Spleen (tissue), 11 donors: ENCODE measurements around the gene MAB21L1. TPM values are rescaled to one million over a fixed set of nuclear protein-coding genes. Genes with fewer than 3 reads are reported as not detected.

ENCODE experiments used
- DNase-seq: peaks from one replicate; pipeline ENCODE4 v3.0.0-alpha.2; 2020
- H3K27ac ChIP-seq, 8 donors: fragments of 200-600 bp; sonication (generic) in 7 of 8; 1 replicate in 4 of 8; 2 replicates in 4 of 8; pipeline versions ENCODE4 v1.5.0 to v1.8.0; 2016 to 2021; ENCODE audit warnings: inconsistent platforms in 4 of 8, mild to moderate bottlenecking in 4 of 8, moderate library complexity in 1 of 8
- H3K27me3 ChIP-seq, 7 donors: fragments of 200-600 bp; sonication (generic) in 6 of 7; replicated peaks in 1 of 7; 1 replicate in 4 of 7; 2 replicates in 3 of 7; pipeline versions ENCODE4 v1.5.0 to v1.8.0; 2016 to 2021; ENCODE audit warnings: inconsistent platforms in 3 of 7, mild to moderate bottlenecking in 1 of 7
- H3K36me3 ChIP-seq, 6 donors: fragments of 200-600 bp; sonication (generic) in 5 of 6; 1 replicate in 4 of 6; 2 replicates in 2 of 6; pipeline versions ENCODE4 v1.5.0 to v1.8.0; 2016 to 2021; ENCODE audit warnings: inconsistent platforms in 2 of 6
- H3K4me1 ChIP-seq, 6 donors: fragments of 200-600 bp; sonication (generic) in 5 of 6; 1 replicate in 3 of 6; 2 replicates in 3 of 6; pipeline versions ENCODE4 v1.5.0 to v1.8.0; 2016 to 2021; ENCODE audit warnings: inconsistent platforms in 3 of 6
- H3K4me3 ChIP-seq, 8 donors: fragments of 200-600 bp; sonication (generic) in 7 of 8; 1 replicate in 4 of 8; 2 replicates in 4 of 8; pipeline versions ENCODE4 v1.5.0 to v1.8.0; 2016 to 2021; ENCODE audit warnings: inconsistent platforms in 4 of 8, mild to moderate bottlenecking in 4 of 8, moderate library complexity in 2 of 8
- H3K9me3 ChIP-seq, 8 donors: fragments of 200-600 bp; sonication (generic) in 7 of 8; 1 replicate in 4 of 8; 2 replicates in 4 of 8; pipeline versions ENCODE4 v1.5.0 to v1.8.0; 2016 to 2021; ENCODE audit warnings: inconsistent platforms in 4 of 8
- POLR2A ChIP-seq, 3 donors: fragments of 450-650 bp; IDR thresholded peaks; one replicate each; pipeline ENCODE4 v1.5.1; 2017; ENCODE audit warnings: antibody characterized with exemption in 3 of 3, mild to moderate bottlenecking in 1 of 3
- POLR2AphosphoS5 ChIP-seq, 3 donors: sonication (generic); formaldehyde crosslinking; IDR thresholded peaks; one replicate each; pipeline ENCODE4 v1.5.1; 2017; ENCODE audit warnings: antibody characterized with exemption in 3 of 3
- WGBS, 5 donors: extraction: QIAGEN DNeasy Blood & Tissue Kit in 3 of 5; methylation state at CpG; one replicate each; pipeline versions ENCODE4 v1.1.5 to v1.1.7; 2013 to 2018; 5-methylcytosine and 5-hydroxymethylcytosine counted together
- intact Hi-C: fragments of 100-400 bp; cut with DNase I; formaldehyde crosslinking; loops from one replicate; pipeline ENCODE4 v1.15.0; 2023; ENCODE audit warnings: low total_unique reads
- polyA plus RNA-seq, 3 donors: library from polyadenylated mRNA; stranded (reverse); fragments of 200-250 nt; gene quantifications; one replicate each; pipeline ENCODE4 v1.2.1, GENCODE V29; 2013
- total RNA-seq, 7 donors: library from RNA; depleted of rRNA in 3 of 7; stranded (reverse); fragments of >200 nt in 3 of 7; fragmentation: NEBNext Ultra II Directional in 4 of 7; extraction: Animal tissue kit (Norgen Biotek cat#: 25700) in 4 of 7; gene quantifications; one replicate each; pipeline versions ENCODE4 v1.1.0 to v1.2.1, GENCODE V29; 2016 to 2021
- TF ChIP-seq, protein P1 (sequence below), 11 experiments: fragments of 200-600 bp in 7 of 11; fragments of 450-650 bp in 4 of 11; sonication (generic) in 4 of 11; IDR thresholded peaks in 8 of 11; conservative IDR thresholded peaks in 3 of 11; 1 replicate in 7 of 11; 2 replicates in 4 of 11; pipeline versions ENCODE4 v1.4.0 to v1.8.0; 2016 to 2021; ENCODE audit warnings: antibody characterized with exemption in 11 of 11, inconsistent platforms in 4 of 11, mild to moderate bottlenecking in 1 of 11
- donor health status: healthy with polysubstance abuse.
- donor health status: DM: no; HTN: no; CAD: no; lungs with moderate emphysema.
- donor health status: DM: no; HTN: no; CAD: no.
- donor health status: Bipolar disorder and iron deficiency.
- donor health status: healthy.
- donor health status: DM: no; HTN: no; CAD: no.
- donor health status: DM: yes; HTN: yes; CAD: no.

MAB21L1 gene
- total and polyA plus RNA-seq, 10 donors: 0.03 to 1.5 (median 0.50) TPM

DNA sequence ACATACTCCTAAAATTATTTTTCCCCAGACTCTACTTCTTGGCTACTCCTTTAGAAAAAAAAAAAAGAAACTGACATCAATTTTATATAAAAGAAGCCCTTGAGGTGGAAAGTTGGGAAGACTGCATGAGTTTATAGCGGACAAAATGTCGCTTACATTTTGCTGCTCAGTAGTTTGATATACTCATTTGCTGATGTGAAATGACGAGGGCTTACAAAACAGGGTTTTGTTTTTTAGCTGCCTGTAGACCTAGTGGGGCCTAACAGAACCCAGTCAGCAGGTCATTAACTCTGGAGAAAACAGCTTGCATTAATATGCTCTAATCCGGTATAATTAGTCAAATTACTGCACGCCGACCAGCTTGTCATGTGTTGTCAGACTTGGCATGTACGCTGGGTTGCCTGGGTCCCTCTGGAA lies 37.6 kb upstream of the MAB21L1 start:
- 88 to 95% (median 95%) methylated on average over 7 of the region's 7 CpGs for WGBS, 5 donors
- DNase-seq: no peak
- TF ChIP-seq POLR2AphosphoS5 (IDR thresholded peaks at IDR 0.05) (no peak), POLR2A (IDR thresholded peaks at IDR 0.05) (no peak)
- TF ChIP-seq, protein P1, sequence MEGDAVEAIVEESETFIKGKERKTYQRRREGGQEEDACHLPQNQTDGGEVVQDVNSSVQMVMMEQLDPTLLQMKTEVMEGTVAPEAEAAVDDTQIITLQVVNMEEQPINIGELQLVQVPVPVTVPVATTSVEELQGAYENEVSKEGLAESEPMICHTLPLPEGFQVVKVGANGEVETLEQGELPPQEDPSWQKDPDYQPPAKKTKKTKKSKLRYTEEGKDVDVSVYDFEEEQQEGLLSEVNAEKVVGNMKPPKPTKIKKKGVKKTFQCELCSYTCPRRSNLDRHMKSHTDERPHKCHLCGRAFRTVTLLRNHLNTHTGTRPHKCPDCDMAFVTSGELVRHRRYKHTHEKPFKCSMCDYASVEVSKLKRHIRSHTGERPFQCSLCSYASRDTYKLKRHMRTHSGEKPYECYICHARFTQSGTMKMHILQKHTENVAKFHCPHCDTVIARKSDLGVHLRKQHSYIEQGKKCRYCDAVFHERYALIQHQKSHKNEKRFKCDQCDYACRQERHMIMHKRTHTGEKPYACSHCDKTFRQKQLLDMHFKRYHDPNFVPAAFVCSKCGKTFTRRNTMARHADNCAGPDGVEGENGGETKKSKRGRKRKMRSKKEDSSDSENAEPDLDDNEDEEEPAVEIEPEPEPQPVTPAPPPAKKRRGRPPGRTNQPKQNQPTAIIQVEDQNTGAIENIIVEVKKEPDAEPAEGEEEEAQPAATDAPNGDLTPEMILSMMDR (IDR thresholded peaks at IDR 0.05 in 8 of 11, conservative IDR thresholded peaks at IDR 0.05 in 3 of 11): no peak

DNA sequence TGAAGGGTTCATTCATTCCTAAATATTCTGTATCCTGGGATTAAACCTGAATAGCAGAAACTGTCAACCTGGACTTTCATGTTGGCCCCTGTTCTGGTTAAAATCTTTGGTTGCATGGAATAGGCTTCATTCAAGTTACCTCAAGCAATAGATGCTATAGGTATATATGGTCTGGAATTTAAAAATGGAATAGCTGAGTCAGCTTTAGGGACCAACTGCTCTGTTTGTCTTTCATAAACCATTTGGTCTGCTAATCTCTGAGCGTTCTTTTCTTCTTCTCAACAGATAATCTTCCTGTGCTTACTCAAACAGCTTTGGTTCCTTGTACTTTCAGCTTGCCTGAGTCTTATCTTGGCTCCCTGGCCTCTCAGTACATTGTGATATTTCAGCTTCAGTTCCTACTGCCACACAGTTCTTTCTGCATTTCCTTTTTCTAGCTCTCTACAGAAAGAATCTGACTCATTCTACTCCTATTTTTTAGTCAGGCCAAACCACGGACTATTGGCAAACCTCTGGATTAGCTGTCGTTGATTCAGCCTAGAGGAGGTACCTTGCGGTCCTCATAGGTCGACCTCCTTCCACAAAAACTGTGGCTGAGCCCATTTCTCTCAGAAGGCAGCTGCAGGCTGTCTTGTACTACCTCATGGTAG lies 35.9 kb upstream of the MAB21L1 start:
- intact Hi-C loops: no loop called here
- H3K36me3 ChIP-seq: no peaks in the 10 kb centered on the region
- H3K27ac ChIP-seq: no peak overlapping the region
- H3K9me3 ChIP-seq: no peaks in the 10 kb centered on the region
- TF ChIP-seq, protein P1 (IDR thresholded peaks at IDR 0.05 in 8 of 11, conservative IDR thresholded peaks at IDR 0.05 in 3 of 11): no peak
- TF ChIP-seq POLR2AphosphoS5 (IDR thresholded peaks at IDR 0.05): no peak
- no peak for TF ChIP-seq POLR2A (IDR thresholded peaks at IDR 0.05)
- WGBS, 5 donors: 29 to 45% (median 40%) methylated on average over 5 of the region's 5 CpGs
- H3K4me3 ChIP-seq: no peak overlapping the region
- DNase-seq: no peak
- no peaks in the 10 kb centered on the region for H3K4me1 ChIP-seq
- H3K27me3 ChIP-seq: no peaks in the 10 kb centered on the region

More for the DNA sequence above, 37.6 kb upstream of the MAB21L1 start:
- no peak overlapping the region for H3K27ac ChIP-seq
- no peaks in the 10 kb centered on the region for H3K27me3 ChIP-seq
- H3K36me3 ChIP-seq: no peaks in the 10 kb centered on the region
- no peak overlapping the region for H3K4me3 ChIP-seq
- H3K9me3 ChIP-seq: no peaks in the 10 kb centered on the region
- intact Hi-C loops: no loop called here
- no peaks in the 10 kb centered on the region for H3K4me1 ChIP-seq

DNA sequence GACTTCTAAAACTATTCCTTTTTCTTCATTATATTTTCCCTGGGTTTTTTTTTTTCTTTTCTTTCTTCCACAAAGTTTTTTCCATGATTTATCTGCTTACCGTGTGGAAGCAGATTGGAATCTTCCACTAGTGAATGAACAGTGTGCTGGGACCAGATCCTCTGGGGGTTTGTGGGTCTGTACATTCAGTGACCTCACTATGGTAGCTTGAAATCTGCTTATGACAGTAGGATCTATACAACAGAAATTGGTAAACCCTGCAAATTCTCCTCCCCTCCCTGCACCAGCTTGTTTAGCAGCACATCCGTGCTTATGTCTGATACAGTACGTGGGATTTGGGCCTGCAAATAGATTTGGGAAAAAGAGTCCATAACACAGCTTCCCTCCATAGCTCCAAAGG lies 26.0 kb upstream of the MAB21L1 start:
- Histone ChIP-seq H3K36me3 (no peaks in the 10 kb centered on the region), H3K27ac (no peak overlapping the region), H3K27me3 (no peaks in the 10 kb centered on the region), H3K4me3 (no peak overlapping the region), H3K9me3 (no peaks in the 10 kb centered on the region), H3K4me1 (no peaks in the 10 kb centered on the region)
- 62 to 76% (median 71%) methylated on average over 3 of the region's 3 CpGs for WGBS, 5 donors
- intact Hi-C loops: no loop called here
- DNase-seq: no peak
- TF ChIP-seq POLR2A (IDR thresholded peaks at IDR 0.05) (no peak), POLR2AphosphoS5 (IDR thresholded peaks at IDR 0.05) (no peak)
- TF ChIP-seq, protein P1 (IDR thresholded peaks at IDR 0.05 in 8 of 11, conservative IDR thresholded peaks at IDR 0.05 in 3 of 11): no peak

DNA sequence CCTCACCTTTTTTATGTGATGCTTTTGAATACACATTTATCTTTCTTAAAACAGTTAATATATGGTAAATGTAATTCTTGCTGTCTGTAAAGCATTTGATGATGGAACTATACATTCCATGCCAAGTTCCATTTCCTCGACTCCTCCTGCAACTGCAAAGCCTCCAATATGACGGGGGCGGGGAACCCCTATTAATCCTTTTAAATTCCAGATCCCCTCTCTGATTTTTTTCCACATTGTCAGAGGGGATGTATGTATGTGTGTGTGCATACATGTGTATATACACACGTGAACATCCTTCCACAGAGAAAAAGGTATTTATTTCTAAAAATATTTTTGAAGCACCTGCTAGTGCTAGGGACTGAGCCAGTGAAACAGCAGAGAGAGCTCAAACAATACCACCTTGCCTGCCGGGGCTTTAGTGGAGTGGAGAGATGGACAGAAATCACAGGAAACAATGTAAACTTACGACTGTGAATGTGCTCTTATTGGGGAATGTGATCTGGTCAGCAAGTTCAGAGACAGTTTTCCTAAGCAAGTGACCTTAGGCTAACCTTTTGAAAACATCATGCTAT lies 25.3 kb upstream of the MAB21L1 start:
- DNase-seq: no peak
- H3K27me3 ChIP-seq: no peaks in the 10 kb centered on the region
- intact Hi-C loops: no loop called here
- H3K4me3 ChIP-seq: no peak overlapping the region
- 76 to 89% (median 85%) methylated on average over 6 of the region's 6 CpGs for WGBS, 5 donors
- no peaks in the 10 kb centered on the region for H3K9me3 ChIP-seq
- H3K4me1 ChIP-seq: no peaks in the 10 kb centered on the region
- TF ChIP-seq POLR2AphosphoS5 (IDR thresholded peaks at IDR 0.05): no peak
- TF ChIP-seq, protein P1 (IDR thresholded peaks at IDR 0.05 in 8 of 11, conservative IDR thresholded peaks at IDR 0.05 in 3 of 11): no peak
- no peak for TF ChIP-seq POLR2A (IDR thresholded peaks at IDR 0.05)
- H3K36me3 ChIP-seq: no peaks in the 10 kb centered on the region
- no peak overlapping the region for H3K27ac ChIP-seq
